CD8-positive, alpha-beta memory T cell (primary cell): ENCODE measurements around the gene EIF3K. TPM values are rescaled to one million over a fixed set of nuclear protein-coding genes. Genes with fewer than 3 reads are reported as not detected.

Source experiments
- CTCF ChIA-PET: fragments of 350-600 bp; sonication (Branson Sonifier 250); formaldehyde crosslinking; loops from one replicate; lab custom pipeline; 2021; ENCODE audit warnings: antibody characterized with exemption; lab: Charles Lee
- POLR2A ChIA-PET: fragments of 350-600 bp; sonication (Branson Sonifier 250); formaldehyde crosslinking; loops from one replicate; lab custom pipeline; 2021; ENCODE audit warnings: antibody characterized with exemption; lab: Charles Lee
- DNase-seq, 5 donors: peaks; one replicate each; pipeline versions ENCODE4 v3.0.0 to v3.0.0-alpha.2; 2020 to 2022; ENCODE audit warnings: mixed read lengths in 1 of 5
- H3K27ac ChIP-seq: one replicate; pipeline ENCODE4 v1.7.0; 2013; ENCODE audit warnings: low read depth, mild to moderate bottlenecking, low read length, moderate library complexity
- H3K27me3 ChIP-seq: 2 replicates; pipeline ENCODE4 v1.7.0; 2013; ENCODE audit warnings: low read length, mild to moderate bottlenecking; ENCODE audit not compliant: insufficient read depth, poor library complexity, severe bottlenecking
- H3K36me3 ChIP-seq: 2 replicates; pipeline ENCODE4 v1.7.0; 2013; ENCODE audit warnings: mild to moderate bottlenecking, low read length, moderate library complexity; ENCODE audit not compliant: insufficient read depth
- H3K4me1 ChIP-seq: 2 replicates; pipeline ENCODE4 v1.7.0; 2013; ENCODE audit warnings: mild to moderate bottlenecking, low read length, moderate library complexity; ENCODE audit not compliant: insufficient read depth
- H3K4me3 ChIP-seq: 2 replicates; pipeline ENCODE4 v1.7.0; 2013; ENCODE audit warnings: mild to moderate bottlenecking, low read length
- H3K9me3 ChIP-seq: 2 replicates; pipeline ENCODE4 v1.7.0; 2013; ENCODE audit warnings: mild to moderate bottlenecking, low read length
- H3K27ac Mint-ChIP-seq, 8 donors: one replicate each; pipeline ENCODE4 v1.8.0; 2020 to 2021; ENCODE audit warnings: mixed read lengths in 8 of 8, mild to moderate bottlenecking in 6 of 8, inconsistent platforms in 3 of 8, moderate library complexity in 3 of 8
- H3K27me3 Mint-ChIP-seq, 2 donors: one replicate each; pipeline ENCODE4 v1.8.0; 2020 to 2021; ENCODE audit warnings: mixed read lengths in 2 of 2, mild to moderate bottlenecking in 1 of 2, moderate library complexity in 1 of 2
- H3K36me3 Mint-ChIP-seq, 3 donors: one replicate each; pipeline ENCODE4 v1.8.0; 2020 to 2021; ENCODE audit warnings: mixed read lengths in 3 of 3, inconsistent platforms in 1 of 3, mild to moderate bottlenecking in 1 of 3
- H3K4me1 Mint-ChIP-seq, 3 donors: one replicate each; pipeline ENCODE4 v1.8.0; 2020 to 2021; ENCODE audit warnings: mixed read lengths in 3 of 3, inconsistent platforms in 1 of 3, mild to moderate bottlenecking in 1 of 3
- H3K4me3 Mint-ChIP-seq, 7 donors: one replicate each; pipeline ENCODE4 v1.8.0; 2020 to 2021; ENCODE audit warnings: mixed read lengths in 7 of 7, mild to moderate bottlenecking in 6 of 7, moderate library complexity in 4 of 7, inconsistent platforms in 2 of 7
- H3K9me3 Mint-ChIP-seq, 5 donors: one replicate each; pipeline ENCODE4 v1.8.0; 2020 to 2022; ENCODE audit warnings: mixed read lengths in 5 of 5, mild to moderate bottlenecking in 3 of 5, moderate library complexity in 2 of 5, inconsistent platforms in 1 of 5
- polyA plus RNA-seq: library from polyadenylated mRNA; unstranded; fragments of 300-500 nt; fragmentation: Illumina TruSeq; gene quantifications from one replicate; pipeline ENCODE4 v1.2.3, GENCODE V29; 2021
- total RNA-seq, 2 experiments: library from RNA; stranded (reverse); gene quantifications; one replicate each; pipeline ENCODE4 v1.2.3, GENCODE V29; 2021

Gene EIF3K
- total and polyA plus RNA-seq, 3 experiments from 2014 or later: 275 to 401 (median 282) TPM

GRCh38 chr19:38671654-38672053 lies 52.7 kb downstream of the EIF3K start:
- H3K9me3 Mint-ChIP-seq: no peaks in the 10 kb centered on the region
- H3K36me3 Mint-ChIP-seq: peaks cover 3 to 10% (median 7%) of the 10 kb centered on the region in 3 donors
- no peaks in the 10 kb centered on the region for H3K27me3 ChIP-seq
- H3K9me3 ChIP-seq: no peaks in the 10 kb centered on the region
- H3K4me1 Mint-ChIP-seq: peaks cover 77 to 85% (median 80%) of the 10 kb centered on the region in 3 donors
- no peak overlapping the region for H3K4me3 Mint-ChIP-seq
- no peak for DNase-seq
- H3K27ac ChIP-seq: no peak overlapping the region
- POLR2A ChIA-PET: no interaction called here
- no peak overlapping the region for H3K4me3 ChIP-seq
- no peaks in the 10 kb centered on the region for H3K27me3 Mint-ChIP-seq
- H3K4me1 ChIP-seq: peaks cover 68% of the 10 kb centered on the region
- peak overlapping the region in 6 of 8 donors; percentile 23 to 86 (median 58) for H3K27ac Mint-ChIP-seq
- CTCF ChIA-PET: interaction anchor here (1.5 kb wide), 1 partner anchor 14 kb away, joined by 3 read pairs; no protein-coding TSS in a partner anchor
- H3K36me3 ChIP-seq: no peaks in the 10 kb centered on the region

GRCh38 chr19:38673030-38673429 lies 54.0 kb downstream of the EIF3K start:
- Histone ChIP-seq H3K27me3 (no peaks in the 10 kb centered on the region), H3K36me3 (no peaks in the 10 kb centered on the region), H3K27ac (no peak overlapping the region), H3K9me3 (no peaks in the 10 kb centered on the region), H3K4me3 (no peak overlapping the region), H3K4me1 (peaks cover 67% of the 10 kb centered on the region)
- Mint-ChIP-seq H3K36me3 (peaks cover 0 to 14% (median 7%) of the 10 kb centered on the region in 3 donors), H3K9me3 (no peaks in the 10 kb centered on the region), H3K27me3 (no peaks in the 10 kb centered on the region), H3K4me3 (no peak overlapping the region), H3K4me1 (peaks cover 77 to 85% (median 80%) of the 10 kb centered on the region in 3 donors), H3K27ac (peak overlapping the region in 1 of 8 donors; percentile 87)
- no peak for DNase-seq
- CTCF ChIA-PET: interaction anchor here (1.5 kb wide), 1 partner anchor 13 kb away, joined by 3 read pairs; no protein-coding TSS in a partner anchor
- POLR2A ChIA-PET: no interaction called here

- Mint-ChIP-seq H3K36me3 (peaks cover 0 to 15% (median 4%) of the 10 kb centered on the region in 3 donors), H3K27ac (peak overlapping the region; percentile 21 to 100 (median 92)), H3K27me3 (no peaks in the 10 kb centered on the region), H3K4me1 (peaks cover 77 to 85% (median 80%) of the 10 kb centered on the region in 3 donors), H3K9me3 (no peaks in the 10 kb centered on the region), H3K4me3 (peak overlapping the region in 6 of 7 donors; percentile 3 to 76 (median 44))
- no peaks in the 10 kb centered on the region for H3K36me3 ChIP-seq
- ChIA-PET CTCF (no interaction called here), POLR2A (no interaction called here)
- no peak overlapping the region for H3K4me3 ChIP-seq
- peak overlapping the region; percentile 84 for H3K27ac ChIP-seq
- no peaks in the 10 kb centered on the region for H3K9me3 ChIP-seq
- DNase-seq: no peak
- peaks cover 67% of the 10 kb centered on the region for H3K4me1 ChIP-seq
- no peaks in the 10 kb centered on the region for H3K27me3 ChIP-seq
These were observed 55.6 kb downstream of the EIF3K start for GRCh38 chr19:38674388-38675171.

- peak overlapping the region; percentile 84 for H3K27ac ChIP-seq
- no peaks in the 10 kb centered on the region for H3K27me3 Mint-ChIP-seq
- H3K27ac Mint-ChIP-seq: peak overlapping the region; percentile 21 to 100 (median 92)
These were observed 56.6 kb downstream of the EIF3K start for GRCh38 chr19:38675611-38676010.

GRCh38 chr19:38676023-38676877 lies 57.3 kb downstream of the EIF3K start:
- H3K36me3 ChIP-seq: no peaks in the 10 kb centered on the region
- H3K27ac ChIP-seq: peak overlapping the region; percentile 84
- H3K4me3 ChIP-seq: no peak overlapping the region
- H3K27me3 Mint-ChIP-seq: no peaks in the 10 kb centered on the region
- no peaks in the 10 kb centered on the region for H3K27me3 ChIP-seq
- ChIA-PET POLR2A (interaction anchor here (0.5 kb wide), 1 partner anchor 35 kb away, joined by 3 read pairs; no protein-coding TSS in a partner anchor), CTCF (interaction anchor here (1.4 kb wide), 1 partner anchor 36 kb away, joined by 3 read pairs; no protein-coding TSS in a partner anchor)
- peak overlapping the region; percentile 63 to 100 (median 95) for H3K27ac Mint-ChIP-seq
- peaks cover 2 to 18% (median 8%) of the 10 kb centered on the region in 3 donors for H3K36me3 Mint-ChIP-seq
- H3K9me3 ChIP-seq: no peaks in the 10 kb centered on the region
- peak overlapping the region; percentile 27 to 73 (median 52) for H3K4me3 Mint-ChIP-seq
- no peak for DNase-seq
- peaks cover 68% of the 10 kb centered on the region for H3K4me1 ChIP-seq
- H3K4me1 Mint-ChIP-seq: peaks cover 79 to 86% (median 81%) of the 10 kb centered on the region in 3 donors
- H3K9me3 Mint-ChIP-seq: no peaks in the 10 kb centered on the region

More at GRCh38 chr19:38675611-38676010, 56.6 kb downstream of the EIF3K start:
- Histone ChIP-seq H3K4me1 (peaks cover 68% of the 10 kb centered on the region), H3K36me3 (no peaks in the 10 kb centered on the region), H3K4me3 (no peak overlapping the region), H3K9me3 (no peaks in the 10 kb centered on the region), H3K27me3 (no peaks in the 10 kb centered on the region)
- DNase-seq: no peak
- POLR2A ChIA-PET: no interaction called here
- H3K4me1 Mint-ChIP-seq: peaks cover 78 to 85% (median 81%) of the 10 kb centered on the region in 3 donors
- CTCF ChIA-PET: interaction anchor here (1.4 kb wide), 1 partner anchor 37 kb away, joined by 3 read pairs; no protein-coding TSS in a partner anchor
- no peaks in the 10 kb centered on the region for H3K9me3 Mint-ChIP-seq
- H3K36me3 Mint-ChIP-seq: peaks cover 0 to 18% (median 7%) of the 10 kb centered on the region in 3 donors
- H3K4me3 Mint-ChIP-seq: peak overlapping the region; percentile 29 to 76 (median 47)

- H3K27me3 ChIP-seq: no peaks in the 10 kb centered on the region
- peak overlapping the region in 6 of 7 donors; percentile 48 to 75 (median 69) for H3K4me3 Mint-ChIP-seq
- peak overlapping the region; percentile 13 to 100 (median 95) for H3K27ac Mint-ChIP-seq
- H3K27ac ChIP-seq: peak overlapping the region; percentile 65
- H3K9me3 Mint-ChIP-seq: no peaks in the 10 kb centered on the region
- H3K9me3 ChIP-seq: no peaks in the 10 kb centered on the region
- no peak for DNase-seq
- ChIA-PET POLR2A (no interaction called here), CTCF (interaction anchor here (1.4 kb wide), 1 partner anchor 35 kb away, joined by 3 read pairs; no protein-coding TSS in a partner anchor)
- H3K4me3 ChIP-seq: no peak overlapping the region
- no peaks in the 10 kb centered on the region for H3K27me3 Mint-ChIP-seq
- no peaks in the 10 kb centered on the region for H3K36me3 ChIP-seq
- H3K36me3 Mint-ChIP-seq: peaks cover 6 to 16% (median 6%) of the 10 kb centered on the region in 3 donors
- peaks cover 78 to 85% (median 80%) of the 10 kb centered on the region in 3 donors for H3K4me1 Mint-ChIP-seq
- peaks cover 75% of the 10 kb centered on the region for H3K4me1 ChIP-seq
These were observed 58.1 kb downstream of the EIF3K start for GRCh38 chr19:38676878-38677646.
